GM19438 (cell line): Measurements from ENCODE around the gene TREM1.
"Not testable (repeated sequence)": the region's sequence is repeated elsewhere in the genome, so short reads cannot be mapped to it uniquely, and the experiment has no call there.

ENCODE experiments used
- ATAC-seq: cut with Tn5 transposase; IDR thresholded peaks from one replicate; pipeline ENCODE4 v1.9.1; 2021; ENCODE audit warnings: low read depth; ENCODE audit not compliant: unreplicated experiment

Gene TREM1

GRCh38 chr6:41266541-41266940 is 19.9 kb downstream of the TREM1 start:
- no peak for ATAC-seq

- no peak for ATAC-seq
Measured at GRCh38 chr6:41263267-41263666, 23.2 kb downstream of the TREM1 start.

DNA sequence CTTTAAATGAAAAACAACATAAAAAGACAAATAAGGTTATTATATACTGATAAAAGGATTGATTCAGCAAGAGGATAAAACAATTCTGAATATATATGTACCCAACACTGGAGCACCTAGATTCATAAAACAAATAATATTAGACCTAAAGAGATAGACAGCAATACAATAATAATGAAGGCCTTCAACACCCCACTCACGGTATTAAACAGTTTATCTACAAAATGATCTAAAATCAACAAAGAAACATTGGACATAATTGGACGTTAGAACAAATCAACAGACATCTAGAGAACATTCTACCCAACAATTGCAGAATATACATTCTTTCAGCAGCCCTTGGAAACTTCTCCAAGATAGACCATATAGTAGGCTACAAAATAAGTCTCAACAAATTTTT is 24.1 kb downstream of the TREM1 start:
- ATAC-seq = no peak

DNA sequence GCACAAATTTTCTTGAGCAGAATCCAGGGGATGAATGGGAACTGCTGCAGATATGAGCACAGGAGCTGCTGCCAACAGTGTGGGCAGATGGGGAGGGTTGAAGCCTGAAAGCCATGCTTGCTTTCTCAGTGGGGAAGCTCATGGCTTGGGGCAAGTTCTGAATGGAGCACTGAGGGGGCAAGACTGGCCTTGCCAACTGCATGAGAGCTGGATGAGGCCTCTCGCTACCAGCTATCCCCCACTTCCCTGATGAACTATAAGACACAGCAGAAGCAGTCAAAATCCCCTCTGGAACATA is 28.3 kb downstream of the TREM1 start:
- no peak for ATAC-seq

DNA sequence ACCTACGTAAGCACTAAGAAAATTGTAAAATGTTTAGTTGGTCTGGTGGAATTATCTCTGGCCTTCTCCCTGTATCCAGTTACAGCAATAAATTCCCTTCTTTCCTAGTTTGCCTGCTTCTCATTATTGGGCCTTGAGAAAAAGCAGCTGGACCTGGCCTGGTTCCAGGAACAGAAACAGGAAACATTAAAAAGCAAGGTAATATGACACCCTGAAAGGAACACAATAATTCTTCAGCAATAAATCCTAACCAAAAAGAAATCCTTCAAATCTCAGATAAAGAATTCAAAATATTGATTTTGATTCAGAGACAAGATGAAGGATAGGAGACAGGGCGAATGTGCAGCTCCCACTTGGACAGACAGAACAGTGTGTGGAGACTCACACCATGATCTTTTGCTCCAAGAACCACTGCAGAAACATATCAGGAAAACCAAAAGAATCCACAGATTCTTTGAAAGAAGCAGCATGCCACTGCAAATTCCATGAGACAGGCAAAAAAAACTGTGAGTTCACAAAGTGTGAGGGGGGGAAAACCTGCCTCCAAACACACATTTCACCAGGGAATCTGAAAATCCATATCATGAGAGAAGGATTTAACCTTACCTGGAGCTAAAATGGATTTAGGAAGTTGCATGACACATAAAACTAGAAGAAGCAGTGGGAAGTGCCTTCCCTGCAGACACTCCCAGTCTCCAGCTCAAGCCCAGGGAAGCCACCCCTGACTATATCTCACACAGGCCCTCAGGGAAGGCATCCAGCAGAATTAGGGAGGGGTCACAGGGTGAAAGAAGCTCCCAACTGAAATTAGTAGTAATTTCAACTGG is 28.9 kb downstream of the TREM1 start:
- ATAC-seq = no peak

DNA sequence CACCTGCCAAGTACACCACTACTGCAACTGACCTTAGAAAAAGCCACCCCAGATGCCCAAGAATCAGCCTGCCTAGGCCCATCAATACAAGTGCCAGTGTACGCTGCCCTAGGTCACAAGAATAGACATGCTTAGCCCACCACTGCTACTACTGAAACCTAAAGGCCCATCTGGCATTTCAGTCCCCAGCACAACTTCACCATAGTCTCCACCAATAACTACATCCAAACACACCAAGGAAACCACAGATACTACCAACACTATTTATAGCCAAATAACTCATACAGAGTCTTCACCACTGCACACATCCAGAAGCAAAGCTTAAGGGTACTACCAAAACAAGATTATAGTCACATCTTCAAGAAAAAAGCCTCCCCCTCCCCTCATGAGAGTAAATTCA is 30.1 kb downstream of the TREM1 start:
- no peak for ATAC-seq

- no peak for ATAC-seq
Measured at GRCh38 chr6:41255638-41256246, 30.7 kb downstream of the TREM1 start.

DNA sequence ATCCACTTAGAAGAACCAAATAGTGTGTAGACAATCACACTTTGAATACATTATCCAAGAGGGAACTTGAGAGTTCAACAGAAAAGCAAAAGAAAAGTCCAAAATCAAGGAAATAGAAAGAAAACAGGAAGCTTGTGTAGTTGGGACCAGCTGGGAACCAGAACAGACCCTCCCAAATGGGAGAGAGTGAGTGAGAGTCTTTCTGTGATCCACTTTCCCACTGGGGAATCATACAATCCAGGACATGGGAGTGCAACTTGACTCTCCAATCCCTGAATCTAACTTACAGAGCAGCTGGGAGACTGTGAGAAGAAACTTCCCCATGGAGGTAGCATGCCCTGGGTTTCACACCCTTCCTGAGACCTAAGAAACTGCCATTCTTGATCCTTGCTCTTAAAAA is 31.4 kb downstream of the TREM1 start:
- ATAC-seq = no peak

GRCh38 chr6:41252401-41253169 is 33.9 kb downstream of the TREM1 start:
- no peak for ATAC-seq

- ATAC-seq = no peak
Measured at GRCh38 chr6:41247882-41248705, 38.4 kb downstream of the TREM1 start.

DNA sequence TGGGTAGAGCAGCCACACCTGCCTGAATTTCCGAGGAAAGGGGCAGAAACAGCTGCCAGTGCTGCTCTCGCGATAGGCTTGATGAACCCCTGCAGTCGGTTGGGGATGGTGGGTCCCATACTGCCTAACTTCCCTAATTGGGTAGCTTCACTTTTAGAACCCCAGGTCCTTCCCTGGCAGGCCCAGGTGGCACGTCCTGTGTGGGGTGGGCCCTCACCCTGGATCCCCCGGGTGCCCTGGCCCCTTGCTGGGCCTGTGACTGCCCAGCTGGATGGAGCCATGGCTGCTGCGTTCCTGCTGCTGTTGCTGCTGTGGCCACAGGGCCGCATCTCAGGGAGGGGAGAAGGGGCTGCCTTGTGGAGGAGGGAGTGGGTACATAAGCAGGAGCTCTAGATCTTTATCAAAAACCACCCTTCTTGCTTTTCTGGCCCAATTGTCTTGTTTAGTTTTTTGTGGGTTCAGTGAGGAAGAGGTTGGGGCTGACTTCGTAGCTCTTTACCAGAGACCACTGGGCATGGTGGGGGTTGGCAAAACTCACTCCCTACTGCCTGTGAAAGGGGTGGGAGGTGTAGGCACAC is 39.1 kb downstream of the TREM1 start:
- no peak for ATAC-seq

DNA sequence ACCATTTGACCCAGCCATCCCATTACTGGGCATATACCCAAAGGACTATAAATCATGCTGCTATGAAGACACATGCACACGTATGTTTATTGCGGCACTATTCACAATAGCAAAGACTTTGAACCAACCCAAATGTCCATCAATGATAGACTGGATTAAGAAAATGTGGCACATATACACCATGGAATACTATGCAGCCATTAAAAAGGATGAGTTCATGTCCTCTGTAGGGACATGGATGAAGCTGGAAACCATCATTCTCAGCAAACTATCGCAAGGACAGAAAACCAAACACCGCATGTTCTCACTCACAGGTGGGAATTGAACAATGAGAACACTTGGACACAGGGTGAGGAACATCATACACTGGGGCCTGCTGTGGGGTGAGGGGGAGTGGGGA is 40.0 kb downstream of the TREM1 start:
- not testable (repeated sequence) for ATAC-seq

- no peak for ATAC-seq
Measured at GRCh38 chr6:41239467-41240159, 46.9 kb downstream of the TREM1 start.

GRCh38 chr6:41237128-41237527 is 49.4 kb downstream of the TREM1 start:
- no peak for ATAC-seq

DNA sequence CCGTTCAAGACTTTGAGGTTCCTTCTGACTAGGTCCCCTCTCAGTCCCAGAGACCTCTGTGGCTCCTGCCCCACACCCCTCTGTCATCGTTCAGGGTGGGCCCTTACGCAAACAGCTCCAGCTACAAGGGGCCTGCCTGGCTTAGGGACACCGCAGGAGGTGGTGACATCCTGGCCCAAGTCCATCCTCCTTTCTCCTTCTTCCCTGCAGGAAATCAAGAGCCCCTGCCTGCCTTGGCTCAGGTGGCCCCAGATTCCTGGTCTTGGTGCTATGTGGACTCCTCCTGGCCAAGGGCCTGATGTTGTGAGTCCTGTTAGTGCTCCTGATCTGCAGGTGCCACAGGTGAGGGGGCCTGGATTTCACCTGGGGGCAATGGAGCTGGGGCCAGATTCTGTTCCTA is 50.2 kb downstream of the TREM1 start:
- ATAC-seq = no peak

DNA sequence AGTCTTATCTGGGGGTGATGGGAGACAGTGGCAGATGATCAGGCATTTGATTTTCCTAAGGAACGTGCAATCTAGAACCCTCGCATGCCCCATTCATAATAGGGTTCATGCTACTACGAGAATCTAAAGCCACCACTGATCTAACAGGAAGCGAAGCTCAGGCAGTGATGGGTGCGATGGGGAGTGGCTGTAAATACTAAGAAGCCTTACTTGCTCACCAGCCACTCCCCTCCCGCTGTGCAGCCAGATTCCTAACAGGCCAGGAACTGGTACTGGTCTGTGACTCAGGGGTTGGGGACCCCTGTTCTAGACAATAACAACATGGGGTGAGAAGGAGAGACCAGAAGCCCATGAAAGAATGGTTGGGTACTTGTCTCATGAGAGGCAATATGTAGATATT is 53.8 kb downstream of the TREM1 start:
- ATAC-seq = no peak

- ATAC-seq = no peak
Measured at GRCh38 chr6:41231246-41231645, 55.2 kb downstream of the TREM1 start.

DNA sequence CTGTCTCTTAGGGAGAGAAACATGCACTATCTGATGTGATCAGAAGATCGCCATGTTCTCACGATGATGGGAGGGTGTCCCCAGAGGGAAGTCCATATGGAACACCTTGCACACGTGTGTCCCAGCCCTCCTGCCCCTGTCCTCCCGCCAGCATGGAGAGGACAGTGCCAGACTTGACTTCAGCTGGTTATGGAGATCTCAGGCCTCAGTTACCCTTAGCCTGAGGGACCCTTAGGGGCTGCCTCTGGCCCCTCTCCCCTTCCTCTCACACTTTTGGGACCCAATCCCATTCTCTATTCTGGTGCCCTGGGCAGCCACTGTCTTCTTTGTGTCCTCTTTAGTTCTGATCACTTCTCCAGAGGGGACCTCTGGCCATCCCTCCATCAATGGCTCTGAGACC is 56.8 kb downstream of the TREM1 start:
- no peak for ATAC-seq

- ATAC-seq = no peak
Measured at GRCh38 chr6:41228616-41229015, 57.9 kb downstream of the TREM1 start.

- ATAC-seq = no peak
Measured at GRCh38 chr6:41228096-41228495, 58.4 kb downstream of the TREM1 start, which contains the start of gene TREML4. TSS of gene TREML4 (plus strand) at chr6:41228349. CDS start at chr6:41228428, 79 bp downstream.
